Esophagus squamous epithelium (tissue), 5 donors: ENCODE measurements around the gene IGSF10. TPM values are rescaled to one million over a fixed set of nuclear protein-coding genes. Genes with fewer than 3 reads are reported as not detected.

Experiments
- DNase-seq: peaks from one replicate; lab custom pipeline; 2025; lab: John Stamatoyannopoulos, UW
- H3K27ac ChIP-seq, 4 donors: fragments of 200-600 bp; sonication (generic); one replicate each; pipeline ENCODE4 v1.5.1; 2016 to 2019; ENCODE audit warnings: mild to moderate bottlenecking in 1 of 4
- H3K27me3 ChIP-seq, 4 donors: fragments of 200-600 bp; sonication (generic); 1 replicate in 3 of 4; 2 replicates in 1 of 4; pipeline versions ENCODE4 v1.5.1 to v1.6.0; 2017 to 2021; ENCODE audit warnings: antibody characterized with exemption in 1 of 4
- H3K36me3 ChIP-seq, 3 donors: fragments of 200-600 bp; sonication (generic); one replicate each; pipeline ENCODE4 v1.5.1; 2016 to 2019
- H3K4me1 ChIP-seq, 3 donors: fragments of 200-600 bp; sonication (generic); one replicate each; pipeline ENCODE4 v1.5.1; 2017 to 2019
- H3K4me3 ChIP-seq, 4 donors: fragments of 200-600 bp; sonication (generic); 1 replicate in 3 of 4; 2 replicates in 1 of 4; pipeline ENCODE4 v1.5.1; 2016 to 2019; ENCODE audit warnings: mild to moderate bottlenecking in 2 of 4, moderate library complexity in 1 of 4
- H3K9me3 ChIP-seq, 3 donors: fragments of 200-600 bp; sonication (generic); one replicate each; pipeline ENCODE4 v1.5.1; 2016 to 2019
- POLR2A ChIP-seq, 4 donors: fragments of 450-650 bp; IDR thresholded peaks; one replicate each; pipeline ENCODE4 v1.6.1; 2017; ENCODE audit warnings: antibody characterized with exemption in 4 of 4, mild to moderate bottlenecking in 4 of 4, moderate library complexity in 3 of 4
- WGBS, 2 donors: methylation state at CpG; one replicate each; pipeline ENCODE4 v1.1.5; 2018; 5-methylcytosine and 5-hydroxymethylcytosine counted together
- intact Hi-C: fragments of 100-400 bp; cut with DNase I; formaldehyde crosslinking; loops from one replicate; pipeline ENCODE4 v1.15.0; 2022
- total RNA-seq, 4 donors: library from RNA; depleted of rRNA; stranded (reverse); fragments of >200 nt; gene quantifications; one replicate each; pipeline ENCODE4 v1.1.0, GENCODE V29; 2016
- TF ChIP-seq, protein P1 (sequence below), 6 experiments: fragments of 450-650 bp in 4 of 6; fragments of 200-600 bp in 2 of 6; sonication (generic) in 2 of 6; IDR thresholded peaks; one replicate each; pipeline ENCODE4 v1.5.1; 2016 to 2019; ENCODE audit warnings: antibody characterized with exemption in 6 of 6, mild to moderate bottlenecking in 4 of 6, moderate library complexity in 4 of 6
- donor health status: DM: yes; HTN: yes; CAD: no.

Gene IGSF10
- total RNA-seq, 4 donors from 2014 or later: 0.45 to 10.7 (median 1.3) TPM

DNA sequence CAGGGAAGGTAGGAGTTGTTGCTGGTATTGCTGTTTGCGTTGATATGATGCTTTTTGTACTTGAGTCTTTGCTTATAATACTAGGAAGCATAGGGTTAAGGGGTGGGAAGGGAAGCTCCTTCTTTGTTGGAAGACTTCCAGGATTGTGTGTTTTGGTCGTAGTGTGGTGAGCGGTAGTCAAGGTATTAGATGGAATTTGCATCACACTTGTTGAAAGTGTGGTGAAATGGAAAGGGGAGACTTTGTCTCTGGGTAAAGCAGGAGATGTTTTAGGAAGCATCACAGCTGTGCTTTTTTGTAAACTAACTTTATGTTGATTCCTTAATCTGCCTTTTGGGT is 14.9 kb downstream of the IGSF10 start:
- Histone ChIP-seq H3K27me3 (no peaks in the 10 kb centered on the region), H3K9me3 (no peaks in the 10 kb centered on the region), H3K36me3 (peaks cover 0 to 5% (median 0%) of the 10 kb centered on the region in 3 donors), H3K4me3 (no peak overlapping the region), H3K27ac (no peak overlapping the region), H3K4me1 (peaks cover 0 to 6% (median 0%) of the 10 kb centered on the region in 3 donors)
- intact Hi-C loops: loop anchor here (10.0 kb wide), 1 partner anchor 469 kb away; no protein-coding TSS in a partner anchor
- DNase-seq: no peak
- 39 to 62% methylated on average over 3 of the region's 3 CpGs for WGBS, 2 donors
- no peak for TF ChIP-seq POLR2A (IDR thresholded peaks at IDR 0.05)
- TF ChIP-seq, protein P1, sequence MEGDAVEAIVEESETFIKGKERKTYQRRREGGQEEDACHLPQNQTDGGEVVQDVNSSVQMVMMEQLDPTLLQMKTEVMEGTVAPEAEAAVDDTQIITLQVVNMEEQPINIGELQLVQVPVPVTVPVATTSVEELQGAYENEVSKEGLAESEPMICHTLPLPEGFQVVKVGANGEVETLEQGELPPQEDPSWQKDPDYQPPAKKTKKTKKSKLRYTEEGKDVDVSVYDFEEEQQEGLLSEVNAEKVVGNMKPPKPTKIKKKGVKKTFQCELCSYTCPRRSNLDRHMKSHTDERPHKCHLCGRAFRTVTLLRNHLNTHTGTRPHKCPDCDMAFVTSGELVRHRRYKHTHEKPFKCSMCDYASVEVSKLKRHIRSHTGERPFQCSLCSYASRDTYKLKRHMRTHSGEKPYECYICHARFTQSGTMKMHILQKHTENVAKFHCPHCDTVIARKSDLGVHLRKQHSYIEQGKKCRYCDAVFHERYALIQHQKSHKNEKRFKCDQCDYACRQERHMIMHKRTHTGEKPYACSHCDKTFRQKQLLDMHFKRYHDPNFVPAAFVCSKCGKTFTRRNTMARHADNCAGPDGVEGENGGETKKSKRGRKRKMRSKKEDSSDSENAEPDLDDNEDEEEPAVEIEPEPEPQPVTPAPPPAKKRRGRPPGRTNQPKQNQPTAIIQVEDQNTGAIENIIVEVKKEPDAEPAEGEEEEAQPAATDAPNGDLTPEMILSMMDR (IDR thresholded peaks at IDR 0.05): no peak

DNA sequence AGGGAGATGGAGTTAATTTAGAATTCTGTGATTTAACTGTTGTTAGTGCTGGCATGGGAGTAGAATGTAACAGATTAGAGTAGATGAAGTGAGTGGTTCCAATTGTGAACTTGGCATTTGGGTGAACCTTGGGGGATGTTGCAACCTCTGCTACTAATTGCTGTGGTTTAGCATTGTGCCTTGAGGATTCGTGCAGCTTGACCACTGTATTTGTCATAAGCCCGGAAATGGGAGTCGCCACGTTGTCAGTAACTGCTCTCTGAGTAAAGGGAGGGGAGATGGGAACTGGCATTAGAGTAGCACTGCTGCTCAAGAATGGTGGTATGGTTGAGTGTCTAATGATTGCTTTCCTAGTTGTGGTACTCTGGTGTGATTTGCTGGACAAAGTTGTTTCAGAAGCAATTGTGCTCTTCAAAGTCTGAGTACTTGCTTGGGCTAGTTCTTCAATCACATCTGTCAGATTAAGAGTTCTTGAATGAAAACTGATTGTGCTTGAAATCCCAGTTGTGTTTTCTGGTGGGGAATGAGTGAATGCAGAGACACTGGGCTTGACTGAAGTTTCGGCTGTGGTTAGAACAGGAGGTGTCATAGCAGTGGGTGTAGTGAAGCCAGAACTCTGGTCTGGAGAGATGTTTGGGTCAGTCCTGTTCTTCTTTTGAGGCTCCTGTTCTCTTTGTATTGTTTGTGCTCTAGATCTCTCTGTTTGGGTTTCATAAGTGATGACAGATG is 15.4 kb downstream of the IGSF10 start:
- Histone ChIP-seq H3K4me1 (peaks cover 0 to 6% (median 0%) of the 10 kb centered on the region in 3 donors), H3K27me3 (no peaks in the 10 kb centered on the region), H3K27ac (no peak overlapping the region), H3K36me3 (peaks cover 0 to 5% (median 0%) of the 10 kb centered on the region in 3 donors), H3K4me3 (no peak overlapping the region), H3K9me3 (no peaks in the 10 kb centered on the region)
- intact Hi-C loops: loop anchor here (10.0 kb wide), 1 partner anchor 469 kb away; no protein-coding TSS in a partner anchor
- 45 to 64% methylated on average over 5 of the region's 5 CpGs for WGBS, 2 donors
- TF ChIP-seq, protein P1 (IDR thresholded peaks at IDR 0.05): no peak
- TF ChIP-seq POLR2A (IDR thresholded peaks at IDR 0.05): no peak
- no peak for DNase-seq

DNA sequence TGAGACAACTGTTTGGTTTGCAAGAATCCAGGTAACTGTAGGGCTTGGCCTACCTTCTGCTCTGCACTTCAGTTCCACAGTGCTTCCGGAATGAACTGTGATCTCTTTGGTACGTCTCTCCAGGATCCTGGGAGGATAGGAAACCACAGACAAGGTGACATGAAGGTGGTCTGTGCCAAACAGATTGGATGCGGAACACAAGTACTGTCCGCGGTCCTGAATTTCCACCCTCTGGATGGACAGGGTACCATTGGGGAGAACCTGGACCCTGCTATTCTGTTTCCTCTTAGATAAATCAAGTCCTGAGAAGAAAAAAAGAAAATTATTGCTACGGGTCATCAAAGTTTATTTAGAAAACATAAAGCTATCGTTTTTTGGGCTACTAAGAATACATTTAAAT is 17.3 kb downstream of the IGSF10 start:
- peaks cover 0 to 3% (median 0%) of the 10 kb centered on the region in 3 donors for H3K36me3 ChIP-seq
- no peaks in the 10 kb centered on the region for H3K9me3 ChIP-seq
- no peak overlapping the region for H3K27ac ChIP-seq
- H3K27me3 ChIP-seq: no peaks in the 10 kb centered on the region
- TF ChIP-seq, protein P1 (IDR thresholded peaks at IDR 0.05): no peak
- no peak for TF ChIP-seq POLR2A (IDR thresholded peaks at IDR 0.05)
- H3K4me1 ChIP-seq: peaks cover 0 to 11% (median 0%) of the 10 kb centered on the region in 3 donors
- no peak for DNase-seq
- WGBS, 2 donors: 83 to 87% methylated on average over 6 to 7 of the region's 7 CpGs
- no peak overlapping the region for H3K4me3 ChIP-seq
- intact Hi-C loops: loop anchor here (5.0 to 10.0 kb wide), 2 partner anchors 394 to 471 kb away; no protein-coding TSS in a partner anchor

GRCh38 chr3:151440940-151441339 is 19.9 kb downstream of the IGSF10 start:
- TF ChIP-seq, protein P1 (IDR thresholded peaks at IDR 0.05): no peak
- TF ChIP-seq POLR2A (IDR thresholded peaks at IDR 0.05): no peak
- no peak for DNase-seq
- Histone ChIP-seq H3K4me3 (no peak overlapping the region), H3K4me1 (peaks cover 0 to 11% (median 0%) of the 10 kb centered on the region in 3 donors), H3K27ac (no peak overlapping the region), H3K27me3 (no peaks in the 10 kb centered on the region), H3K9me3 (no peaks in the 10 kb centered on the region), H3K36me3 (no peaks in the 10 kb centered on the region)
- 93 to 94% methylated on average over 1 of the region's 1 CpG for WGBS, 2 donors
- intact Hi-C loops: loop anchor here (5.0 to 10.0 kb wide), 2 partner anchors 396 to 474 kb away; no protein-coding TSS in a partner anchor

- intact Hi-C loops: loop anchor here (5.0 to 10.0 kb wide), 2 partner anchors 398 to 475 kb away; no protein-coding TSS in a partner anchor
- Histone ChIP-seq H3K9me3 (no peaks in the 10 kb centered on the region), H3K4me1 (peaks cover 0 to 6% (median 0%) of the 10 kb centered on the region in 3 donors), H3K27me3 (no peaks in the 10 kb centered on the region), H3K36me3 (no peaks in the 10 kb centered on the region), H3K4me3 (no peak overlapping the region), H3K27ac (no peak overlapping the region)
- no peak for TF ChIP-seq POLR2A (IDR thresholded peaks at IDR 0.05)
- TF ChIP-seq, protein P1 (IDR thresholded peaks at IDR 0.05): peak; percentile 40 to 90 (median 80)
- whole genome bisulfite sequencing, 2 donors: 20 to 37% methylated on average over 3 of the region's 3 CpGs
- DNase-seq: no peak
These were observed 21.2 kb downstream of the IGSF10 start for GRCh38 chr3:151439652-151440125.
